ENCODE measurements around the gene GPC6.

Gene GPC6

DNA sequence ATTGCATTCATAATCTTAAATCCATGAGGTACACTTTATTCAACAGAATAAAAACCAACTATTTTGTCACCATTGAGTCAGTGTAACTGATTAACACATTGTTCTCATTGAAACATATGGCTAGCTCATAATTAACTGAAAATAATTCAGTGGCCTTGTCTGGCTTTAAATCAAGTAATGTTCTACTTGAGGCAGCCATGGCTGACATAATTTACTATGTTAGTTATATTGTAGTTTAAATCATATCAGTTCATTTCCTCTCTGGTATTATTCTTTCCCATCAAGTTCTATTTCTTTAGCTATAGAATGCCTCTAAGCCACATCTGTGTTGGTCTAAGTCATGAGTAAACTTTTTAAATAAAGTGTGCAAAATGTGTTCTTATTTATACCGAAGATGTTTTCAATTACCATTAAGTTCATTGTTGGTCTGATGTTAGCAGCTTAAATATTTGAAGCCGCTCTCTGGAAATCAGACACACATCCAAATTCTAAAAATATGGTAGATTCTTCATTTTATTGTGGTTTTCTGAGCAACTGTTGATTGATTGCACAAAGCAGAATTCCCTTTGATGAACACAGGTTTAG lies 393.7 kb downstream of the GPC6 start:
- no peak overlapping the region for H3K27ac Mint-ChIP-seq
- H3K9me3 Mint-ChIP-seq, result no peaks in the 10 kb centered on the region
- H3K4me3 Mint-ChIP-seq, result no peak overlapping the region
- no peaks in the 10 kb centered on the region for H3K36me3 Mint-ChIP-seq (ENCODE audit: low read depth)
- H3K27me3 Mint-ChIP-seq (ENCODE audit: low read depth, poor library complexity), result no peaks in the 10 kb centered on the region
- no peak for DNase-seq
- TF ChIP-seq, protein P1, sequence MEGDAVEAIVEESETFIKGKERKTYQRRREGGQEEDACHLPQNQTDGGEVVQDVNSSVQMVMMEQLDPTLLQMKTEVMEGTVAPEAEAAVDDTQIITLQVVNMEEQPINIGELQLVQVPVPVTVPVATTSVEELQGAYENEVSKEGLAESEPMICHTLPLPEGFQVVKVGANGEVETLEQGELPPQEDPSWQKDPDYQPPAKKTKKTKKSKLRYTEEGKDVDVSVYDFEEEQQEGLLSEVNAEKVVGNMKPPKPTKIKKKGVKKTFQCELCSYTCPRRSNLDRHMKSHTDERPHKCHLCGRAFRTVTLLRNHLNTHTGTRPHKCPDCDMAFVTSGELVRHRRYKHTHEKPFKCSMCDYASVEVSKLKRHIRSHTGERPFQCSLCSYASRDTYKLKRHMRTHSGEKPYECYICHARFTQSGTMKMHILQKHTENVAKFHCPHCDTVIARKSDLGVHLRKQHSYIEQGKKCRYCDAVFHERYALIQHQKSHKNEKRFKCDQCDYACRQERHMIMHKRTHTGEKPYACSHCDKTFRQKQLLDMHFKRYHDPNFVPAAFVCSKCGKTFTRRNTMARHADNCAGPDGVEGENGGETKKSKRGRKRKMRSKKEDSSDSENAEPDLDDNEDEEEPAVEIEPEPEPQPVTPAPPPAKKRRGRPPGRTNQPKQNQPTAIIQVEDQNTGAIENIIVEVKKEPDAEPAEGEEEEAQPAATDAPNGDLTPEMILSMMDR (IDR thresholded peaks at IDR 0.05), result no peak
- peaks cover 6% of the 10 kb centered on the region for H3K4me1 Mint-ChIP-seq

DNA sequence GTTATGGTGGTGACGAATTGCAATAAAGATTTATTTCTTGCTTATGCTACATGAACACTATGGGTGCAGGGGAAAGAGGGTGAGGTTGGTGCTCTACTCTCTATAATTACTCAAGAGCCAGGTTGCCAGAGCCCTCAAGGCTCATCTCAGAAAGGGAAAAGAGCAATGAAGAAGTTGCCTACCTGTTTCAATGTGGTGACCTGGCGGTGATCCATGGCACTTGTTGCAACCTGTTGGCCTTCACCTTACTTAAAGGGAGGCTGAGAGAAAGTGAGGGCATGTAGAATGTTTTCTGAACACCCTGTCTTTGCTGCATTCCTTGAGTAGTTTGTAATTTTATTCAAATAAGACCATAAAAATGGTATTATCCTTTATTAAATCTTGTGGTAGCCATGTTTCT lies 394.4 kb downstream of the GPC6 start:
- peaks cover 6% of the 10 kb centered on the region for H3K4me1 Mint-ChIP-seq
- TF ChIP-seq, protein P1 (IDR thresholded peaks at IDR 0.05), result no peak
- H3K27ac Mint-ChIP-seq, result no peak overlapping the region
- no peaks in the 10 kb centered on the region for H3K9me3 Mint-ChIP-seq
- DNase-seq, result no peak
- no peaks in the 10 kb centered on the region for H3K36me3 Mint-ChIP-seq (ENCODE audit: low read depth)
- no peaks in the 10 kb centered on the region for H3K27me3 Mint-ChIP-seq (ENCODE audit: low read depth, poor library complexity)
- H3K4me3 Mint-ChIP-seq, result no peak overlapping the region

DNA sequence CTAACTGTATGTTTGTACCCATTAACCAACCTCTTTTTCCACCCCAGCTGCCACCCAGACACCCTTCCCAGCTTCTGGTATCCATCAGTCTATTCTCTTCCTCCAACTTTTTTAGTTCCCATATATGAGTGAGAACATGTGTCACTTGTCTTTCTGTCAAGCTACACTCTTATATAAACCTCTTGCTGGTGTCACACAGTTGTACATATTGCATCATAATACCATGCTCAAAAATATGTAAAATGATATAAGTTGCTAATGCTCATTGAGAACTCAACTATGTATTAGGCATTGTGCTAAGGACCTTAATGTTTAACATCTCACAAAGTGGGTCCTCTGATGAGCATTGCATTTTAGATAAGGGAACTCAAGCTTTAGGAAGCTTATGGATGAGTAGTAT lies 395.4 kb downstream of the GPC6 start:
- peaks cover 3% of the 10 kb centered on the region for H3K9me3 Mint-ChIP-seq
- no peak overlapping the region for H3K4me3 Mint-ChIP-seq
- H3K27ac Mint-ChIP-seq, result no peak overlapping the region
- no peaks in the 10 kb centered on the region for H3K36me3 Mint-ChIP-seq (ENCODE audit: low read depth)
- H3K27me3 Mint-ChIP-seq (ENCODE audit: low read depth, poor library complexity), result no peaks in the 10 kb centered on the region
- TF ChIP-seq, protein P1 (IDR thresholded peaks at IDR 0.05), result no peak
- no peak for DNase-seq
- H3K4me1 Mint-ChIP-seq, result peaks cover 6% of the 10 kb centered on the region

DNA sequence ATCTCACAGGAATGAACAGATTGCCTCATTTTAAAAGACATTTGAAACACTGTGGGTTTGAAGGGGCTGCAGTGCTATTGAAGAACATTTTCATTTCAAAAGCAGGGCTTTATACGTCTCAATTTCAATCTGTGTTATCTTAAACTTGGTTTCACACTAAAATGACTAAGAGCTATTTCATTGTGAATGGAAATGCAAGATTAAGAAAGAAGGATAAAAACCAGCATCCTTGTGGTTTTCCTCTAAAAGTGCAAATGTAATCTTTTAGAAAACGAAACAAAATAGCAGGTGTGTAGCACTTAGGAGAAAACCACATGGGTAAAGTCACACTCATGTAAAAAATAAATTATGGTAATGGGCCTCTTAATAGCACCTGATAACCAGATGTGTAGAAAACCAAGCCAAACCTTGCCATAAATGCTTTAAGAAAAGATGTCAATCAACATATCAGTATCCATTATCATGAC lies 397.7 kb downstream of the GPC6 start:
- Mint-ChIP-seq H3K27me3 (ENCODE audit: low read depth, poor library complexity) (no peaks in the 10 kb centered on the region), H3K9me3 (peaks cover 3% of the 10 kb centered on the region)

DNA sequence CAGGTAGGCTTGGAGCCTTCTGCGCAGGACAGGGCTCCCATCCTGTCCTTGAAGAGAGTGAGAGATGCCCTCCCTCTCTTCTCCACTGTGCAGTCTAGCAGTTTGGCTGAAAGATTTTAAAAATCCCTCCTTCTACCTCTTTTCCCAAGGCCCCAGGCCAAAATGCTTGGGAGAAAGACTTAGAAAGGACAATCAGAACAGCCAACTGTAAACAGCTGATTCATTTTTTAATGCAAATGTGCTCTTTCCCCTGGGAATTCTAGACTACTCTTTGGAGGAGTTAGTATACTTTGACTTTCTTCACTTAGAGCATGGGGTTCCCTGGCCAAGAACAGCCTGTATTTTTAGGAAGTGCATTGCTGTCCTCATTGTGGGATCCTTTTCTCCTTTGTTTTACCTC lies 398.9 kb downstream of the GPC6 start:
- TF ChIP-seq, protein P1 (IDR thresholded peaks at IDR 0.05), result no peak
- H3K27ac Mint-ChIP-seq, result no peak overlapping the region
- H3K9me3 Mint-ChIP-seq, result peaks cover 3% of the 10 kb centered on the region
- no peaks in the 10 kb centered on the region for H3K27me3 Mint-ChIP-seq (ENCODE audit: low read depth, poor library complexity)
- H3K36me3 Mint-ChIP-seq (ENCODE audit: low read depth), result no peaks in the 10 kb centered on the region
- DNase-seq, result no peak
- H3K4me1 Mint-ChIP-seq, result no peaks in the 10 kb centered on the region
- no peak overlapping the region for H3K4me3 Mint-ChIP-seq

More for the DNA sequence above, 397.7 kb downstream of the GPC6 start:
- Mint-ChIP-seq H3K4me1 (no peaks in the 10 kb centered on the region), H3K4me3 (no peak overlapping the region), H3K27ac (no peak overlapping the region), H3K36me3 (ENCODE audit: low read depth) (no peaks in the 10 kb centered on the region)
- DNase-seq, result no peak
- TF ChIP-seq, protein P1 (IDR thresholded peaks at IDR 0.05), result no peak

DNA sequence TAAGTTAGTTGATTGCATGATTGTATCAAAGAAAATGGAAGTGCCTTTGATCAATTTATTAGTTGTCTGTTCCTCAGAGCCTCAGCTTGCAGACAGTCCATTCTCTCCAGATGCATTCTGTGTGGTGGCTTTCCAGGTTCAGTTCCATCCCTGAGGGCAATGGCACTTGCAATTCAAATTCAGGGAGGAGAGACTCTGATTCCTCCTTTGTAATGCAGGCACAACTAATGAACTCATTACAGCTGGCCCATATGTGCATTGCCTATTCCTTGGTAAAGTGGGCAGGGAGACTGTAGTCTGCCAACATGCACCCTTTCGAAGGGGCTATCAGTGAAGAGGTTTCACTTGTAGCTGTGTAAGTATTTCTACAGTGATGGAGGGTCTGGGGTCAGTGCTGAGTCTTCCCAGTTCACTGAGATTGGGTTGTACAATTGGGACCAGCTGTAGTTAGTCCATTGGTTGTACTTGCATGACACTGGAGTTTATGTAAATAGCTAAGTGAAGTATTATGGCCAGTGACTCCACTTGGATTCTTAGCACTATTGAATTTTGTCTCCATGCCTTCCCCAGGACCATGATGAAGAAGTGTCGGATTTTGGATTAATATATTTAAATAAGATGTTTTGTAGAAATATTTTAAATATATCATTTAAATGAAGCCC lies 401.7 kb downstream of the GPC6 start:
- Mint-ChIP-seq H3K36me3 (ENCODE audit: low read depth) (no peaks in the 10 kb centered on the region), H3K4me1 (no peaks in the 10 kb centered on the region), H3K9me3 (peaks cover 3% of the 10 kb centered on the region), H3K27ac (no peak overlapping the region), H3K4me3 (no peak overlapping the region), H3K27me3 (ENCODE audit: low read depth, poor library complexity) (no peaks in the 10 kb centered on the region)
- DNase-seq, result no peak
- TF ChIP-seq, protein P1 (IDR thresholded peaks at IDR 0.05), result no peak

All from nephron progenitor cell (in vitro differentiated cells).